Activated T-helper 2 cell treated with anti-CD3 and anti-CD28 coated beads, Interferon-gamma antibody, Interleukin-2, Interleukin-4, amounts not matched to agents 10 μg/mL and 5 μg/mL and 100 μg/mL, durations not matched to agents 14 hours and 24 hours and 36 hours (primary cell): ENCODE measurements around the gene BSG. TPM values are rescaled to one million over a fixed set of nuclear protein-coding genes. Genes with fewer than 3 reads are reported as not detected.

Experiments used
- DNase-seq: peaks from one replicate; pipeline ENCODE4 v3.0.0; 2021; ENCODE audit warnings: low spot score
- H3K27ac Mint-ChIP-seq: one replicate; pipeline ENCODE4 v1.8.0; 2021; ENCODE audit warnings: mixed read lengths
- H3K27me3 Mint-ChIP-seq: one replicate; pipeline ENCODE4 v1.8.0; 2021; ENCODE audit warnings: low read depth, mixed read lengths
- H3K36me3 Mint-ChIP-seq: one replicate; pipeline ENCODE4 v1.8.0; 2021; ENCODE audit warnings: low read depth, mixed read lengths
- H3K4me1 Mint-ChIP-seq: one replicate; pipeline ENCODE4 v1.8.0; 2021; ENCODE audit warnings: low read depth, mixed read lengths
- H3K4me3 Mint-ChIP-seq: one replicate; pipeline ENCODE4 v1.8.0; 2021; ENCODE audit warnings: low read depth, mild to moderate bottlenecking, moderate library complexity, mixed read lengths
- H3K9me3 Mint-ChIP-seq: one replicate; pipeline ENCODE4 v1.8.0; 2021; ENCODE audit warnings: mixed read lengths
- intact Hi-C: fragments of 100-400 bp; cut with micrococcal nuclease; formaldehyde crosslinking; loops from one replicate; pipeline ENCODE4 v1.15.1; 2023
- total RNA-seq: library from RNA; stranded (reverse); gene quantifications from 2 replicates; pipeline ENCODE4 v1.2.3, GENCODE V29; 2022

Gene BSG
- total RNA-seq, 1 donor from 2014 or later: 300 TPM

DNA sequence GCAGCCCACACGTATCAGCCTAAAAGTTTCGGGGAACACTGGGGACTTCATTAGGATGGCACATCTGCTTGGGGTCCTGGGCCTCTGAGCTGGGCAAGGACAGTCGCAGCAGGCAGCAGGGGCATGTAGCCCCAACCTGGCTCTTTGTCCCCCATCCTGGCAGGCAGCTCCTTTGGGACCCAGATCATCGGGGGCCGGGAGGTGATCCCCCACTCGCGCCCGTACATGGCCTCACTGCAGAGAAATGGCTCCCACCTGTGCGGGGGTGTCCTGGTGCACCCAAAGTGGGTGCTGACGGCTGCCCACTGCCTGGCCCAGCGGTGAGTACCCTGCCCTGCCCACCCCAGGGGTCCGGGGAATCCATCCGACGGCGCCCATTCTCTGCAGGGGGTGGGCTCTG is 25.3 kb upstream of the BSG start:
- intact Hi-C loops: no loop called here
- Mint-ChIP-seq H3K4me1 (peaks cover 9% of the 10 kb centered on the region), H3K27ac (no peak overlapping the region), H3K27me3 (no peaks in the 10 kb centered on the region), H3K4me3 (no peak overlapping the region), H3K9me3 (no peaks in the 10 kb centered on the region), H3K36me3 (peaks cover 11% of the 10 kb centered on the region)
- no peak for DNase-seq

DNA sequence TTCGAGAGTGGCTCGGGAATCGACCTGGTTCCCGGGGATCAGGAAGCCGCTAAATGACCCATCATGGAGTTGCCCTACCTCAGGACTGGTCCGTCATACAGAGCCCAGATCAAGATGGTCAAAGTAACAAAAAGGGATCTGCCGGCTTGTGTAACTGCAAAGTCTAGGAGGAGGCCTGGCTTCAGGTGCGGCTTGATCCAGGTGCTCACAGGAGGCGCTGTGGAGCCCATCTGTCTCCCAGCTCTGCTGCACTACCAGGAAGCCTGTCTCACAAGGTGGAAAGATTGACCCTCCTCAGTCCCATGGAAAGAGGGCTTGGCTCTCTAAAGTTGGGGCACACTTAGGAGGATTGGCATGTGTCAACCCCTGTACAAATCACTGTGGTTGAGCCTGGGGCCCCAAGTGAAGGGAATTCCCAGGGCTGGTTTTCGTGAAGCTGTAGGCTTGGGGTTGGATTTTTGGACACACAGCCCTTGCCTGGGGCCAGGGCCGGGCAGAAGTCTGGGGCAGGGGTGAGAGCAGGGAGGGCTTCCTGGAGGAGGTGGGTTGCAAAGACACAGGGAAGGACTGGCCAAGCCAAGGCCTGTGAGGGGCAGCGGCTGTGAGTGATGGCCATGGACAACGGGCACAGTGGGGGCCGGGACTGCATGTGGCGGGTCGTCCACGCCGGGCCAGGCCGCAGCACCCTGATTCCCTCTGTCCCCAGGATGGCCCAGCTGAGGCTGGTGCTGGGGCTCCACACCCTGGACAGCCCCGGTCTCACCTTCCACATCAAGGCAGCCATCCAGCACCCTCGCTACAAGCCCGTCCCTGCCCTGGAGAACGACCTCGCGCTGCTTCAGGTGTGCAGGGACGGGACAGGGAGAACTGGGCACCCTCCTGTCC is 24.3 kb upstream of the BSG start:
- intact Hi-C loops: no loop called here
- Mint-ChIP-seq H3K27ac (no peak overlapping the region), H3K36me3 (peaks cover 11% of the 10 kb centered on the region), H3K27me3 (no peaks in the 10 kb centered on the region), H3K9me3 (no peaks in the 10 kb centered on the region), H3K4me1 (peaks cover 8% of the 10 kb centered on the region), H3K4me3 (no peak overlapping the region)
- DNase-seq: no peak

DNA sequence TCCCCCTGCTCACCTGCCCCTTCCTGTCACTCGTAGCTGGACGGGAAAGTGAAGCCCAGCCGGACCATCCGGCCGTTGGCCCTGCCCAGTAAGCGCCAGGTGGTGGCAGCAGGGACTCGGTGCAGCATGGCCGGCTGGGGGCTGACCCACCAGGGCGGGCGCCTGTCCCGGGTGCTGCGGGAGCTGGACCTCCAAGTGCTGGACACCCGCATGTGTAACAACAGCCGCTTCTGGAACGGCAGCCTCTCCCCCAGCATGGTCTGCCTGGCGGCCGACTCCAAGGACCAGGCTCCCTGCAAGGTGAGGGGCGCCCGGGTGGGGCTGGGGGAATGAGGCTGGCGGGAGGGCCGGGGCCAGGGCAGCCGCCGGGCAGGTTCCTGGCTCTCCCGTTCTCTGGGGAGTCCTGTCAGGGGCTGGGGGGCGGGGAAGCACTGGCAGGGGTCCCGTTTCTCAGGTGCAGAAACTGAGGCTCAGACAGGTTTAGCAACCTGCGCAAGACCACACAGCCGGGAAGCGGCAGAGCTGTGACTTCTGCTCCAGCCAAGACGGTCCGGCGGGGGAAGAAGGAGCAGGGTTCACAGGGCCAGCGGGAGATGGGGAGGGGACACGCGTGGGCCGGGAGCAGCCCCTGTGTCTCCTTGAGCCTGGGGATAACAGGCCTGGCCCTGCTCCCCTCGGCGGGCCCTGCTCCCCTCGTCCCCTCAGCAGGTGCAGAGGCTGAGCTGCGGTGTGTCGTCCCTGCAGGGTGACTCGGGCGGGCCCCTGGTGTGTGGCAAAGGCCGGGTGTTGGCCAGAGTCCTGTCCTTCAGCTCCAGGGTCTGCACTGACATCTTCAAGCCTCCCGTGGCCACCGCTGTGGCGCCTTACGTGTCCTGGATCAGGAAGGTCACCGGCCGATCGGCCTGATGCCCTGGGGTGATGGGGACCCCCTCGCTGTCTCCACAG is 23.2 kb upstream of the BSG start:
- Mint-ChIP-seq H3K36me3 (peaks cover 8% of the 10 kb centered on the region), H3K27ac (no peak overlapping the region), H3K4me1 (peaks cover 6% of the 10 kb centered on the region), H3K4me3 (no peak overlapping the region), H3K9me3 (no peaks in the 10 kb centered on the region), H3K27me3 (no peaks in the 10 kb centered on the region)
- no peak for DNase-seq
- intact Hi-C loops: no loop called here

DNA sequence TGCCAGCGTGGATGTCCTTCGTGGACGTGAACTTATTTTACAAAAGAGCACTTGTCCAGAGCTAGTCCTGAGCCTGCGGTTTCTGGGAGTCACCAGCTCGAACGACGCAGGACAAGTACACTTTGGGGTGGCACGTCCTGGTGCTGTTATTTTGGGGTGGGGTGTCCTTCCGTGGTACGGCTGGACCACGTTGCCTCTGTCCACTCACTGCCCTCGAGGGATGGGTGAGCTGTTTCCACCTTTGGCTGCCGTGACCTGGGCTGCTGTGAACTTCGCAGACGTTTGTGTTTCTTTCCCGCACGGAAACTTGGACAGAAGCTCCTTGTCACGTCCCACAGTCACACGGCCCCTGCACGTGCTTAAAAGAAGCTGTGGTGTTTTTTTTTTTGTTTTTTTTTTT is 17.6 kb upstream of the BSG start:
- no peak for DNase-seq
- H3K36me3 Mint-ChIP-seq: no peaks in the 10 kb centered on the region
- no peaks in the 10 kb centered on the region for H3K4me1 Mint-ChIP-seq
- intact Hi-C loops: no loop called here
- no peak overlapping the region for H3K27ac Mint-ChIP-seq
- H3K4me3 Mint-ChIP-seq: no peak overlapping the region
- H3K27me3 Mint-ChIP-seq: no peaks in the 10 kb centered on the region
- no peaks in the 10 kb centered on the region for H3K9me3 Mint-ChIP-seq

DNA sequence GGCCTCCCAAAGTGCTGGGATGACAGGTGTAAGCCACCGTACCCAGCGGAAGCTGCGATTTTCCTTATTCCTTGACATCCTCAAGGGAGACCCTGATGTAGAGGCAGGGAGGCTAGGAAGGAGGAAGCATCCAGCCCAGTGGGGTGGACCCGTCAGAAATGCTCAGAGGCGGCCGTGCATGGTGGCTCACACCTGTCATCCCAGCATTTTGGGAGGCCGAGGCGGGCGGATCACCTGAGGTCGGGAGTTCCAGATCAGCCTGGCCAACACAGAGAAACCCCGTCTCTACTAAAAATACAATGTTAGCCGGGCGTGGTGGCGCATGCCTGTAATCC is 17.0 kb upstream of the BSG start:
- Mint-ChIP-seq H3K36me3 (no peaks in the 10 kb centered on the region), H3K27me3 (no peaks in the 10 kb centered on the region), H3K9me3 (no peaks in the 10 kb centered on the region), H3K4me1 (no peaks in the 10 kb centered on the region), H3K27ac (no peak overlapping the region), H3K4me3 (no peak overlapping the region)
- intact Hi-C loops: no loop called here
- DNase-seq: no peak

DNA sequence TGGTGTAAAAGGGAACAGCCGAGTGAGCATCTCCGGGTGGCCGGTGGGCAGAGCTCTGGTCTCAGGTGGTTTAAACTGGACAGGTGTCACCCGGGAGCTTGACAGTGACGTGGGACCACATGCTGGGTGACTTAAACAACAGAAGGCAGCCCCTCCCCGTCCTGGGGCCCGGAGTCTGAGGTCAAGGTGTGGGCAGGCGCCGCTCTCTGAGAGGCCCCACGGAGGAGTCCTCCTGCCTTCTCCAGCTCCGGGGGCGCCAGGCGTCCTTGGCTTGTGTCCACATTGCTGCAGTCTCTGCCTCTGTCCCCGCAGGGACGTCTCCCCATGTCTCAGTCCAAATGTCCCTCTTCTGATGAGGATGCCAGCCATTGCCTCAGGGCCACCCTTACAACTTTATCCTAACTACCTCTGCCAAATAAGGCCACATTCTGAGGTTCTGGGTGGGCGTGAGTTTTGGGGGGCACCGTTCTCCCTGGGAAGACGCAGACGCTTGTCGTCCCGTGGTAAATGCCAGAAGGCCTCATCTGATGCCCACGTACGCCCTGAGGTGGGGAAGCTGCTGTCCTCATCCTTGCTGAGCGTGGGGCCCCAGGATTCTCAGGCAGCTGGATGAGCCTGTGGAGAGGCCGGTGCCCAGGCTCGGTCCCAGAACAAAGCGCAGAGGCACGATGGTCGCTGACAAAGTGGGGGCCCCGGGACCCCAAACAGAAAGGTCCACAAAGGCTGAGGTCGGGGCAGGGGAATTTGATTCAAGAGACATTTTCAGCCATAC is 15.6 kb upstream of the BSG start:
- no peaks in the 10 kb centered on the region for H3K9me3 Mint-ChIP-seq
- H3K36me3 Mint-ChIP-seq: no peaks in the 10 kb centered on the region
- no peak for DNase-seq
- intact Hi-C loops: no loop called here
- no peak overlapping the region for H3K4me3 Mint-ChIP-seq
- no peaks in the 10 kb centered on the region for H3K27me3 Mint-ChIP-seq
- H3K27ac Mint-ChIP-seq: no peak overlapping the region
- H3K4me1 Mint-ChIP-seq: no peaks in the 10 kb centered on the region

DNA sequence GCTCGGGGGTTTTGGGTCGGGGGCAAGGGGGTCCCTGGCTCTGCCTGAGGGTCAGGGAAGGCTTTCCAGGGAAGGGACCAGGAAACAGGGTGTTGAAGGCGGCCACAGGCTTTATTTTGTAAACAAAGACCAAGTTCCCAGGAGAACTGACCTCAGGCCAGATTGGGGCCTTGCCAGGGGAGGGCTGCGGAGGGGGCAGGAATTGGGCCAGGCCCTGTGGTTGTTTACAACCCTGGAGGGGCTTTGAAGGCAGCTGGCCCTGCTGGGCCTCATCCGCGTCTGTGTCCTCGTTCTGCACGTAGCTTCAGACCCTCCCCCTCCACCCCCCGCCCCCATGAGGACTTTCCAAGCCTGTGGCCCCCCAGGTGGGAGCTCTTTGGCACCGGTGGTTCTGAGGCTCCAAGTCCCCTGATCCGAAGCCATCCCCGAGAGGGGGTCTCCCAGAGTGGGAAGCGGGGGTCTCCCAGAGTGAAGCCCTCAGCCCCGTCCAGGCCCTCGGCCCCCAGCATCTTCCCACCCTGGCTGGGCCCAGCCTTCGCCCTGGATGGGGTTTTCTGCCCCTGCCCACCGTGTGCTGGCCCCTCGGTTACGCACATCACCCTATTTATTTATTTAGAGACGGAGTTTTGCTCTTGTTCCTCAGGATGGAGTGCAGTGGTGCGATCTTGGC is 13.5 kb upstream of the BSG start:
- intact Hi-C loops: no loop called here
- no peak overlapping the region for H3K4me3 Mint-ChIP-seq
- no peak for DNase-seq
- no peak overlapping the region for H3K27ac Mint-ChIP-seq
- H3K36me3 Mint-ChIP-seq: no peaks in the 10 kb centered on the region
- no peaks in the 10 kb centered on the region for H3K27me3 Mint-ChIP-seq
- H3K9me3 Mint-ChIP-seq: no peaks in the 10 kb centered on the region
- H3K4me1 Mint-ChIP-seq: no peaks in the 10 kb centered on the region

DNA sequence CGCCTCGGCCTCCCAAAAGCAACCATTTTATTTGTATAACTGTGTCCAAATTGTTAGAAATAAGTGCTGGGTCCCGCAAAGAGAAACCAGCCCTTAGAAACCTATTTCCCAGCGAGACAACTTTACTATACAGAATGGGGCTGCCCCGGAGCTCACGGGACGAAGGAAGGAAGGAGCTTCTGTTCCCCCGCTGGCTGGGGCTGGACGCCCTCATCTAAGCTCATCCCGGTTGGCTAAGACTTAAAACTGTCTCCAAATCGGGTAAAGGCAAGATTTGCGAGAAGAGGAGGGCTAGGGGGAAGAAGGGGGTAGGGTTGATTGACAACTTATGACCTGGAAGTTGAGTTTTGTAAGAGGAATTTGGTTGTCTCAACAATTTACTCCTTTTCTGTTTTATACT is 12.3 kb upstream of the BSG start:
- H3K4me3 Mint-ChIP-seq: no peak overlapping the region
- DNase-seq: no peak
- no peaks in the 10 kb centered on the region for H3K9me3 Mint-ChIP-seq
- H3K27me3 Mint-ChIP-seq: no peaks in the 10 kb centered on the region
- no peak overlapping the region for H3K27ac Mint-ChIP-seq
- H3K36me3 Mint-ChIP-seq: no peaks in the 10 kb centered on the region
- no peaks in the 10 kb centered on the region for H3K4me1 Mint-ChIP-seq
- intact Hi-C loops: no loop called here

DNA sequence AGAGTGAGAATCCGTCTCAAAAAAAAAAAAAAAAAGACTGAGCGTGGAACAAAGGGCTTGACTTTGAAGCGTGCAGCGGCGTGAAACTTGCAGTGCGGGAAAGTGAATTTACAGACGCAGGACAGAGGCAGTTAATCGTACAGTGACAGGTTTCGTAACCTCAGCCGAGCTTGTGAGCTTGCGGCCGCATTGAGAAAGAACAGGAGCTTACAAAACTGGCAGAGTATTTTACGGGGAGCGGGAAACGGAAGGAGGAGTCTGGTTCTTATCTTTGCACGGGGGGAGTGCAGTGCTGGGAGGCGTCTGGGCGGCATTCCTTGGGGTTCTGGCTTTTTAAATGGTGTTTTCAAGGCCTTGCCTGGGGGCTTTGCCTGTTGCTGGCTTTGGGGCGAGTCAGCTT is 6.0 kb upstream of the BSG start:
- Mint-ChIP-seq H3K27me3 (no peaks in the 10 kb centered on the region), H3K36me3 (no peaks in the 10 kb centered on the region), H3K27ac (no peak overlapping the region), H3K9me3 (no peaks in the 10 kb centered on the region), H3K4me3 (no peak overlapping the region), H3K4me1 (peaks cover 6% of the 10 kb centered on the region)
- DNase-seq: no peak
- intact Hi-C loops: no loop called here

DNA sequence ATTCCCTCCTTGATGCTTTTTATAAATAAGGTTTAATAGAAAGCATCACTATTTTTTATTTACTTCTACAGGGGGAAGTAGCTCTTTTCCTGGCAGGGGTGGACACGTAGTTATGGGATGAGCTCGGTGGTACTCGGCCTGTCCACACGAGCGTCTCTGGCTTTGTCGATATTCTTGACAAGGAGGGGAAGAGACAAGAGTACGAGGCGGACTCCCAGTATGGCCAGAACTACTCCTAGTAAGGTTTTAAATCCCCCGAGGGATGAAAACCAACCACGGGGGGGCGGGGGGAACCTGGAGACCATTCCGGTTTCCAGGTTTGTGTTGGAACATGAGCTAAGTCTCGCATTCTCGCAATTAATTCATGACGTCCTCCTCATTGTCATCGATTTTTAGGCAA is 5.6 kb upstream of the BSG start:
- no peaks in the 10 kb centered on the region for H3K36me3 Mint-ChIP-seq
- no peak overlapping the region for H3K27ac Mint-ChIP-seq
- peaks cover 10% of the 10 kb centered on the region for H3K4me1 Mint-ChIP-seq
- no peaks in the 10 kb centered on the region for H3K27me3 Mint-ChIP-seq
- no peaks in the 10 kb centered on the region for H3K9me3 Mint-ChIP-seq
- intact Hi-C loops: no loop called here
- no peak for DNase-seq
- H3K4me3 Mint-ChIP-seq: no peak overlapping the region

DNA sequence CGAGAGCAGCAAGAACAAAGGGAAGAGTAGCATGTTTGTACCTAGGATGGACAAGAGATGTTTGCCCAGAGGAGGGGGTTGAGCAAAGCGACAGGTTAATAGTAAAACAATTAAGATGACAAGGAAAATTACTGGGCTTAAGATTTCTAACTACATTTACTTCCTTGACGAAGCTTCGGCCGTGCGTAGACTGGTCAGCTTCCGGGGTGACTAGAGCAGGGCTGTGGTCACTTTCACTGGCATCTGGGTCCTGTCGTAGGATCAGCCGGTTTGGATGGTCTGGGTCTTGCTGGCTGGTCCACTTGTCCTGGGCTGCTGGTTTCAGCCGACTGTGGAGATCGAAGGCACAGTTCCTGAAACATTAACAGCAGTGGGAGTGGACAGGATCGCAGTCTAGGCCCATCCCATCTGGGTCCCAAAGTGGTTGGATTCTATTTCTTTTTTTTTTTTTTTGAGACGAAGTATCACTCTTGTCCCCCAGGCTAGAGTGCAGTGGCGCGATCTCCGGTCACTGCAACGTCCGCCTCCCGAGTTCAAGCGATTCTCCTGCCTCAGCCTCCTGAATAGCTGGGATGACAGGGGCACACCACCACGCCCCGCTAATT is 5.0 kb upstream of the BSG start:
- H3K27me3 Mint-ChIP-seq: no peaks in the 10 kb centered on the region
- DNase-seq: no peak
- H3K27ac Mint-ChIP-seq: no peak overlapping the region
- H3K4me1 Mint-ChIP-seq: peaks cover 11% of the 10 kb centered on the region
- intact Hi-C loops: no loop called here
- H3K9me3 Mint-ChIP-seq: no peaks in the 10 kb centered on the region
- no peak overlapping the region for H3K4me3 Mint-ChIP-seq
- no peaks in the 10 kb centered on the region for H3K36me3 Mint-ChIP-seq

DNA sequence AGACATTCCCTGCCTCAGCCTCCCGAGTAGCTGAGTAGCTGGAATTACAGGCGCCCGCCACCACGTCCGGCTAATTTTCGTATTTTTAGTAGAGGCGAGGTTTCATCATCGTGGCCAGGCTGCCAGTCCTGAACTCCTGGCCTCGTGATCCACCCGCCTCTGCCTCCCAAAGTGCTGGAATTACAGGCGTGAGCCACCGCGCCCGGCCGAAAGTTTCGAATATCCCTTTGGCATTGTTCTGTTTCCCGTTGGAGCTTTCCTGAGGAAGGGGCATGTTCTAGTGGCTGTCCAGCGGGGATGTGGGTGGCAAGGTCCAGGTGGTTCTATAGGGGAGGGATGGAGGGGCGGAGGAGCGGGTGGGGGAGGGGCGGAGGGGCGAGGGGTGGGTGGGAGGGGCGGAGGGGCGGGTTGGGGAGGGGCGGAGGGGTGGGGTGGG is 2.1 kb upstream of the BSG start:
- intact Hi-C loops: loop anchor here (2.0 kb wide), 1 partner anchor 227 kb away; the partner anchor contains the start of gene PTBP1
- Mint-ChIP-seq H3K27me3 (no peaks in the 10 kb centered on the region), H3K9me3 (no peaks in the 10 kb centered on the region), H3K27ac (peak overlapping the region; percentile 42), H3K36me3 (peaks cover 7% of the 10 kb centered on the region), H3K4me1 (peaks cover 22% of the 10 kb centered on the region), H3K4me3 (peak overlapping the region; percentile 44)
- DNase-seq: no peak
